ENCODE measurements around the gene CATSPERD.

DNA sequence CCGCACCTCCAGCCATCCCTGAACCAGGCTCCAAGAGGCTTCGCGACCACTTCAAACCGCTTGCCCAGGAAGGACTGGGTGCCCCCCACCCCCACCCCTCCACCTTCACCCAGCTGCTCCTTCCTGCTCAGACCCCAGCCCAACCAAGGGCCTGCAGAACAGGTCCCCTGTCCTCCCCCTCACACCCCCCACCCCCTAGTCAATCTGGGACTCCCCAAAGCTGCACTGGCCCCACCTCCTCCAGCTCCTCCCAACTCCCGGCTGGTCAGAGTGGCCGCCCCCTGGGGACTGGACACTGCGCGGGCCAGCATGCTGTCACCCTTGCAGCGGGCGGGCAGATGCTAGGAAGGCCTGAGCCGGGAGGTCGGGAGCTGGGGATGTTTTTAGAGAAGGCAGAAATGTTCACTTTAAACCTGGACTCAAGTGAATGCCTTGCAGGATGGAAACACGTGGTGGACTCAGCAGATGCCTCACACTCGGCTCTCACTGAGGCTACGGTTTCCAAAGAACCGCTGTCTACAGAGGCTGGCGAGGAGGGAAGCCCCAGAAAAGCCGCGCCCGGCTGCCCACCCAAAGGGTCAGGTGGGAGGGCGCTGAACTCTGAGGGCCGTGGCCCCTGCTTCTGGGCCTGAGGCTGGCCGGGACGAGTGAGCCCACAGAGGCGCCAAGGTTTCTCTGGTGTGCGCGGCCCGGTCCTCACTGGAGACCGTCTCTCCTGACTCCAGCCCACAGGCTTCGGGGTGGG, 22.4 kb upstream of the CATSPERD start:
- no peak for TF ChIP-seq MYC (IDR thresholded peaks at IDR 0.05; ENCODE audit: low read depth, low read length)
- TF ChIP-seq, protein P1, sequence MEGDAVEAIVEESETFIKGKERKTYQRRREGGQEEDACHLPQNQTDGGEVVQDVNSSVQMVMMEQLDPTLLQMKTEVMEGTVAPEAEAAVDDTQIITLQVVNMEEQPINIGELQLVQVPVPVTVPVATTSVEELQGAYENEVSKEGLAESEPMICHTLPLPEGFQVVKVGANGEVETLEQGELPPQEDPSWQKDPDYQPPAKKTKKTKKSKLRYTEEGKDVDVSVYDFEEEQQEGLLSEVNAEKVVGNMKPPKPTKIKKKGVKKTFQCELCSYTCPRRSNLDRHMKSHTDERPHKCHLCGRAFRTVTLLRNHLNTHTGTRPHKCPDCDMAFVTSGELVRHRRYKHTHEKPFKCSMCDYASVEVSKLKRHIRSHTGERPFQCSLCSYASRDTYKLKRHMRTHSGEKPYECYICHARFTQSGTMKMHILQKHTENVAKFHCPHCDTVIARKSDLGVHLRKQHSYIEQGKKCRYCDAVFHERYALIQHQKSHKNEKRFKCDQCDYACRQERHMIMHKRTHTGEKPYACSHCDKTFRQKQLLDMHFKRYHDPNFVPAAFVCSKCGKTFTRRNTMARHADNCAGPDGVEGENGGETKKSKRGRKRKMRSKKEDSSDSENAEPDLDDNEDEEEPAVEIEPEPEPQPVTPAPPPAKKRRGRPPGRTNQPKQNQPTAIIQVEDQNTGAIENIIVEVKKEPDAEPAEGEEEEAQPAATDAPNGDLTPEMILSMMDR (IDR thresholded peaks at IDR 0.05; ENCODE audit: low read depth, low read length) = no peak
